DOHH2 (cell line): ENCODE measurements around the gene PRDM15.

Source experiments
- CTCF ChIP-seq: fragments of 200-600 bp; sonication (generic); IDR thresholded peaks from one replicate; pipeline ENCODE4 v1.5.1; 2014; ENCODE audit warnings: antibody characterized with exemption, mild to moderate bottlenecking, low read depth, low read length; ENCODE audit not compliant: poor library complexity, severe bottlenecking
- EZH2phosphoT487 ChIP-seq: fragments of 200-600 bp; sonication (generic); IDR thresholded peaks from 2 replicates; pipeline ENCODE4 v1.6.1; 2017; ENCODE audit warnings: borderline replicate concordance, mild to moderate bottlenecking, antibody characterized with exemption, low read length, moderate library complexity, mixed read lengths

DNA sequence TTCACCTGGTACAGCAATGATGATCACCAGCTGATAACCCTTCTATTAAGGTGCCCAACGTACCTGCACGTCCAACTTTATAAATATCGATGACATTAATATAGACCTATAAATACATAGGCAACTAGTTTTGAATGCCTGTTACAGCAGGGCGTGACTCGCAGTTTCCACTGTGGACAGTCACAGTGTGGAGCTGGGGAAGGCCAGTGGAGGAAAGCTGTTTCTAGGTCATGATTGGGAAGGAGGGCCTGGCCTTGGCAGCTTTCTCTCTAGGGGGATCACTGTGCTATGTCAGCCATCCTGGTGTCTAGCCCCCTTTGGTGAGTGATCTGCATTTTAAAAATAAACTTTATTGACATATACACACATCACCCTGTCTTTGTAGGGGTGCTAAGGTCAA is 4.4 kb upstream of the PRDM15 start:
- TF ChIP-seq CTCF, result no peak
- TF ChIP-seq EZH2phosphoT487, result no peak
